ENCODE results near the gene AHRR. TPM values are rescaled to one million over a fixed set of nuclear protein-coding genes. Genes with fewer than 3 reads are reported as not detected.
A peak's percentile ranks its signal among the peaks of the same experiment; 100 is the strongest.

Gene AHRR
- total RNA-seq, 1 donor = 54.6 TPM

DNA sequence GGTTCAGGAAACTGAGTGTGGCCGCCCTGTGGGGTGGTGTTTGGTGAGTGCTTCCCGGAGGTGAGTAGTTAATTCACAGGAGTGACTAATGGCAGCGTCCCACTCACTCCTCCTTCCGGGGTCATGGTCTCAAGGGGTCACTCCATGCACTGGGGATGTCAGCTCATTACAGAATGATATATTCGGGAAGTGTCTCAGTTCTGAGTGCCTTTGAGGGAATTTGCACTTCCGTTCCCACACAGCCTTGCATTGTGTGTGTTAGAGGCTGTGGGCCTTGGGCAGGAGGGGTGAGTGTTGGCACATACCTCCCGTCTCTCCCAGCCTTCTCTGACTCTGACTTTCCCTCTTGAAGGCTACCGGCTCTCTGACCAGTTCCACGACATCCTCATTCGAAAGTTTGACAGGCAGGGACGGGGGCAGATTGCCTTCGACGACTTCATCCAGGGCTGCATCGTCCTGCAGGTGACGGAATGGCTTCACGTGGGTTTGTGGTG lies 10.5 kb upstream of the AHRR start:
- Histone ChIP-seq H3K4me3 (ENCODE audit: insufficient read depth, low read length) (no peak overlapping the region), H3K4me1 (ENCODE audit: insufficient read depth, low read length) (peaks cover 14% of the 10 kb centered on the region), H3K27ac (ENCODE audit: low read depth, low read length) (peak overlapping the region; percentile 72), H3K36me3 (ENCODE audit: insufficient read depth, low read length) (peaks cover 23% of the 10 kb centered on the region), H3K79me2 (ENCODE audit: insufficient read depth, low read length) (peaks cover 39% of the 10 kb centered on the region), H3K27me3 (ENCODE audit: insufficient read depth, low read length) (no peaks in the 10 kb centered on the region), H4K20me1 (ENCODE audit: insufficient read depth, low read length) (peaks cover 26% of the 10 kb centered on the region), H3K4me2 (ENCODE audit: insufficient read depth, low read length) (no peak overlapping the region), H2AFZ (ENCODE audit: low read length) (no peak overlapping the region), H3K9me3 (ENCODE audit: low read depth, low read length) (no peaks in the 10 kb centered on the region)
- TF ChIP-seq, protein P1, sequence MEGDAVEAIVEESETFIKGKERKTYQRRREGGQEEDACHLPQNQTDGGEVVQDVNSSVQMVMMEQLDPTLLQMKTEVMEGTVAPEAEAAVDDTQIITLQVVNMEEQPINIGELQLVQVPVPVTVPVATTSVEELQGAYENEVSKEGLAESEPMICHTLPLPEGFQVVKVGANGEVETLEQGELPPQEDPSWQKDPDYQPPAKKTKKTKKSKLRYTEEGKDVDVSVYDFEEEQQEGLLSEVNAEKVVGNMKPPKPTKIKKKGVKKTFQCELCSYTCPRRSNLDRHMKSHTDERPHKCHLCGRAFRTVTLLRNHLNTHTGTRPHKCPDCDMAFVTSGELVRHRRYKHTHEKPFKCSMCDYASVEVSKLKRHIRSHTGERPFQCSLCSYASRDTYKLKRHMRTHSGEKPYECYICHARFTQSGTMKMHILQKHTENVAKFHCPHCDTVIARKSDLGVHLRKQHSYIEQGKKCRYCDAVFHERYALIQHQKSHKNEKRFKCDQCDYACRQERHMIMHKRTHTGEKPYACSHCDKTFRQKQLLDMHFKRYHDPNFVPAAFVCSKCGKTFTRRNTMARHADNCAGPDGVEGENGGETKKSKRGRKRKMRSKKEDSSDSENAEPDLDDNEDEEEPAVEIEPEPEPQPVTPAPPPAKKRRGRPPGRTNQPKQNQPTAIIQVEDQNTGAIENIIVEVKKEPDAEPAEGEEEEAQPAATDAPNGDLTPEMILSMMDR (IDR thresholded peaks at IDR 0.05; ENCODE audit: extremely low read depth, low read depth, low read length) = no peak
- peak; percentile 95 for DNase-seq (ENCODE audit: insufficient read length, low spot score, missing footprints)

DNA sequence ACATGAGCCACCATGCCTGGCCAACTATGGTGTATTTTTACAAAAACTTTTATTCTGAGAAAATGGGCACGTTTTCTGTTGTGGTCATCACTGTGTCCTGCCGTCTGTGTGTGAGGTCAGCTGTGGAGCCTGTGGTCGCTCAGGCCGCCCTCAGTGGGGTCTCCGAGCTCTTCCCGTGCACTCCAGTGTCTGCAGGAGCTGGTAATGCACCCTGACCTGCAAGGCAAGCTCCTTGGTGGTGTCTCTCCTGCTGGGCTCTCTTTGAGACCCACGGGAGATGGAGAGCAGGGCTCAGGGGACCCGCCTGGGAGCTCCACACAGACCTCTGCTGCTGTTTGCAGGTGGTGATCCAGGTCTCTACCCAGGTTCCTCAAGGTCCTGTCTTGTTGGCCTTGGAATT lies 9.6 kb upstream of the AHRR start:
- no peak overlapping the region for H2AFZ ChIP-seq (ENCODE audit: low read length)
- H3K36me3 ChIP-seq (ENCODE audit: insufficient read depth, low read length) = peaks cover 21% of the 10 kb centered on the region
- H4K20me1 ChIP-seq (ENCODE audit: insufficient read depth, low read length) = peaks cover 26% of the 10 kb centered on the region
- DNase-seq (ENCODE audit: insufficient read length, low spot score, missing footprints) = peak; percentile 58
- H3K79me2 ChIP-seq (ENCODE audit: insufficient read depth, low read length) = peaks cover 34% of the 10 kb centered on the region
- no peak overlapping the region for H3K27ac ChIP-seq (ENCODE audit: low read depth, low read length)
- TF ChIP-seq, protein P1 (IDR thresholded peaks at IDR 0.05; ENCODE audit: extremely low read depth, low read depth, low read length) = no peak
- H3K4me1 ChIP-seq (ENCODE audit: insufficient read depth, low read length) = peaks cover 14% of the 10 kb centered on the region
- no peaks in the 10 kb centered on the region for H3K9me3 ChIP-seq (ENCODE audit: low read depth, low read length)
- no peaks in the 10 kb centered on the region for H3K27me3 ChIP-seq (ENCODE audit: insufficient read depth, low read length)
- no peak overlapping the region for H3K4me2 ChIP-seq (ENCODE audit: insufficient read depth, low read length)
- H3K4me3 ChIP-seq (ENCODE audit: insufficient read depth, low read length) = no peak overlapping the region

DNA sequence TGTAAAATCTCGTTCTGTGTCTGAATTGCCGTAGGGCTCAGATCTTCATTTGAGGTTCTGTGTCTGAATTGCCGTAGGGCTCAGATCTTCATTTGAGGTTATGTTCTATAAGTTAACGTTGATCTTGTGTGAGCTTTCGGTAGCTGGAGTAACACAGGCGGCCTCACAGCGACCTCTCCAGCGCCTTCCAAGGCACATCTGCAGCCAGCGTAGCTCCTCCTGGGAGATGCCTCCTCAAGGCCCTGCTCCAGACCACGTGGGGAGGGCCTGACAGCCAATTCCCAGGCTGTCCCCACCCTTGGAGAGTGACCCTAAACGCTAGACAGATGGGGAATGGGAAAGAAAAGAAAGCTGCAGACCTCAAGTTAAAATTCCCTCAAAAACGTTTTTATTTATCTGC lies 8.7 kb upstream of the AHRR start:
- Histone ChIP-seq H3K9me3 (ENCODE audit: low read depth, low read length) (no peaks in the 10 kb centered on the region), H3K79me2 (ENCODE audit: insufficient read depth, low read length) (peaks cover 31% of the 10 kb centered on the region), H3K4me1 (ENCODE audit: insufficient read depth, low read length) (peaks cover 14% of the 10 kb centered on the region), H4K20me1 (ENCODE audit: insufficient read depth, low read length) (peaks cover 30% of the 10 kb centered on the region), H3K4me3 (ENCODE audit: insufficient read depth, low read length) (no peak overlapping the region), H3K27ac (ENCODE audit: low read depth, low read length) (no peak overlapping the region), H3K4me2 (ENCODE audit: insufficient read depth, low read length) (no peak overlapping the region), H2AFZ (ENCODE audit: low read length) (no peak overlapping the region), H3K36me3 (ENCODE audit: insufficient read depth, low read length) (peaks cover 21% of the 10 kb centered on the region), H3K27me3 (ENCODE audit: insufficient read depth, low read length) (no peaks in the 10 kb centered on the region)
- peak; percentile 46 for DNase-seq (ENCODE audit: insufficient read length, low spot score, missing footprints)
- TF ChIP-seq, protein P1 (IDR thresholded peaks at IDR 0.05; ENCODE audit: extremely low read depth, low read depth, low read length) = no peak

DNA sequence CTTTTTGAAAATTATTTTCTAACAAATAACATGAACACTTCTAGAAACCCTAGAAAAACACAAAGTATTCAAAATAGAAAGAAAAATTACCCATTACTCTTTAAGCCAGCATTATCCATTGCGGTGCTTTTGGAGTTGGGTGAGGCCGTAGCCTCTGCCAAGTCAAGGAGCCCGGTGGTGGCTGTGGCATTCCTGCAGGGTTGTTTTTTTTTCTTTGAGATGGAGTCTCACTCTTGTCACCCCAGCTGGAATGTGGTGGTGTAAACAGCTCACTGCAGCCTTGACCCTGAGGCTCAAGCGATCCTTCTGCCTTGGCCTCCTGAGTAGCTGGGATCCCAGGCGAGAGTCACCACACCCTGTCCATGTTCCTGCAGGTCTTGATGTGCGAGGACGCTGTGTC lies 8.2 kb upstream of the AHRR start:
- Histone ChIP-seq H3K9me3 (ENCODE audit: low read depth, low read length) (no peaks in the 10 kb centered on the region), H4K20me1 (ENCODE audit: insufficient read depth, low read length) (peaks cover 30% of the 10 kb centered on the region), H2AFZ (ENCODE audit: low read length) (no peak overlapping the region), H3K79me2 (ENCODE audit: insufficient read depth, low read length) (peaks cover 31% of the 10 kb centered on the region), H3K4me2 (ENCODE audit: insufficient read depth, low read length) (no peak overlapping the region), H3K36me3 (ENCODE audit: insufficient read depth, low read length) (peaks cover 21% of the 10 kb centered on the region), H3K4me3 (ENCODE audit: insufficient read depth, low read length) (no peak overlapping the region), H3K27me3 (ENCODE audit: insufficient read depth, low read length) (no peaks in the 10 kb centered on the region), H3K27ac (ENCODE audit: low read depth, low read length) (no peak overlapping the region), H3K4me1 (ENCODE audit: insufficient read depth, low read length) (peaks cover 15% of the 10 kb centered on the region)
- peak; percentile 42 for DNase-seq (ENCODE audit: insufficient read length, low spot score, missing footprints)
- TF ChIP-seq, protein P1 (IDR thresholded peaks at IDR 0.05; ENCODE audit: extremely low read depth, low read depth, low read length) = no peak

Measured in osteoblast (primary cell).